Measurements from ENCODE around the gene B3GNT8.
"Not testable (repeated sequence)": the region's sequence is repeated elsewhere in the genome, so short reads cannot be mapped to it uniquely, and the experiment has no call there.

The B3GNT8 gene

GRCh38 chr19:41426952-41427646 lies at the start of gene B3GNT8:
Gene B3GNT8, minus strand, starts transcription at chr19:41427374. Its CDS starts 596 bp downstream, at chr19:41426778.
- DNase-seq = no peak

- DNase-seq = no peak
These were observed 49.4 kb upstream of the B3GNT8 start for GRCh38 chr19:41476583-41476982.

- DNase-seq = not testable (repeated sequence)
These were observed 36.4 kb upstream of the B3GNT8 start for GRCh38 chr19:41463257-41464256.

GRCh38 chr19:41462497-41462896 lies 35.3 kb upstream of the B3GNT8 start:
- no peak for DNase-seq

- no peak for DNase-seq
These were observed 30.1 kb upstream of the B3GNT8 start for GRCh38 chr19:41457241-41457640.

- DNase-seq = no peak
These were observed 29.3 kb upstream of the B3GNT8 start for GRCh38 chr19:41456342-41456918.

- no peak for DNase-seq
These were observed 28.8 kb upstream of the B3GNT8 start for GRCh38 chr19:41455936-41456335.

- DNase-seq = no peak
These were observed 25.6 kb upstream of the B3GNT8 start for GRCh38 chr19:41452584-41453275.

- DNase-seq = no peak
These were observed 22.6 kb upstream of the B3GNT8 start for GRCh38 chr19:41449865-41450178.

- DNase-seq = peak; percentile 35
These were observed 22.1 kb upstream of the B3GNT8 start for GRCh38 chr19:41449079-41449864.

GRCh38 chr19:41447732-41448332 lies 20.7 kb upstream of the B3GNT8 start:
- no peak for DNase-seq

GRCh38 chr19:41445575-41445974 lies 18.4 kb upstream of the B3GNT8 start:
- DNase-seq = no peak

GRCh38 chr19:41443813-41444455 lies 16.8 kb upstream of the B3GNT8 start:
- no peak for DNase-seq

GRCh38 chr19:41442473-41443355 lies 15.5 kb upstream of the B3GNT8 start, which contains the start of gene ERICH4:
Gene ERICH4, plus strand, starts transcription at chr19:41443156. Its CDS starts 14 bp downstream, at chr19:41443170.
- no peak for DNase-seq

- DNase-seq = no peak
These were observed 14.3 kb upstream of the B3GNT8 start for GRCh38 chr19:41441321-41441945.

GRCh38 chr19:41439441-41440222 lies 12.5 kb upstream of the B3GNT8 start, which contains the start of gene DMAC2:
Gene DMAC2, minus strand, starts transcription at chr19:41439912. Its CDS starts 13 bp downstream, at chr19:41439899.
- DNase-seq = peak; percentile 95

GRCh38 chr19:41437944-41438574 lies 10.9 kb upstream of the B3GNT8 start:
- no peak for DNase-seq

- DNase-seq = no peak
These were observed 9.4 kb upstream of the B3GNT8 start for GRCh38 chr19:41436674-41436951.
